Activated effector memory CD4-positive, alpha-beta T cell treated with Interleukin-2 at 50 U/mL for 16 hours (primary cell): ENCODE measurements around the gene VIT.

Source experiments
- DNase-seq: peaks from one replicate; pipeline ENCODE4 v3.0.0-alpha.2; 2020

The VIT gene, protein sequence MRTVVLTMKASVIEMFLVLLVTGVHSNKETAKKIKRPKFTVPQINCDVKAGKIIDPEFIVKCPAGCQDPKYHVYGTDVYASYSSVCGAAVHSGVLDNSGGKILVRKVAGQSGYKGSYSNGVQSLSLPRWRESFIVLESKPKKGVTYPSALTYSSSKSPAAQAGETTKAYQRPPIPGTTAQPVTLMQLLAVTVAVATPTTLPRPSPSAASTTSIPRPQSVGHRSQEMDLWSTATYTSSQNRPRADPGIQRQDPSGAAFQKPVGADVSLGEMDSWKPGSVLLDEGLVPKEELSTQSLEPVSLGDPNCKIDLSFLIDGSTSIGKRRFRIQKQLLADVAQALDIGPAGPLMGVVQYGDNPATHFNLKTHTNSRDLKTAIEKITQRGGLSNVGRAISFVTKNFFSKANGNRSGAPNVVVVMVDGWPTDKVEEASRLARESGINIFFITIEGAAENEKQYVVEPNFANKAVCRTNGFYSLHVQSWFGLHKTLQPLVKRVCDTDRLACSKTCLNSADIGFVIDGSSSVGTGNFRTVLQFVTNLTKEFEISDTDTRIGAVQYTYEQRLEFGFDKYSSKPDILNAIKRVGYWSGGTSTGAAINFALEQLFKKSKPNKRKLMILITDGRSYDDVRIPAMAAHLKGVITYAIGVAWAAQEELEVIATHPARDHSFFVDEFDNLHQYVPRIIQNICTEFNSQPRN

DNA sequence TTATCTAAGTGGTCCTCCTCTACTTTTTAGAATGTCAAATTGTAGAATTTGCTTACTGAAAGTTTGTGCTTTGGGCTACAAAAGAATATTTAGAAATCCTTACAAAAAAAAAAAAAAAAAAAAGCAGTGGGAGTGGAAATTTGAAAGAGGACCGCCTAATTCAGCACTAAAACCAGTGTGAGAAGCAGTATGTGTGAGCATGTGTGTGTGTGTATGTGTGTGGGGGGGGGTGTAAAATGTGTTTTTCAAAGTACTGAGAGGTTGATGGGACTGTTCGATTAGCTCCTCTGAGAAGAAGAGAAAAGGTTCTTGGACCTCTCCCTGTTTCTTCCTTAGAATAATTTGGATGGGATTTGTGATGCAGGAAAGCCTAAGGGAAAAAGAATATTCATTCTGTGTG is at the start of gene VIT:
TSS of gene VIT (plus strand) at position 175 of the 400 bp plus-strand sequence. CDS start 19,664 bp downstream, outside the sequence.
- DNase-seq = no peak

DNA sequence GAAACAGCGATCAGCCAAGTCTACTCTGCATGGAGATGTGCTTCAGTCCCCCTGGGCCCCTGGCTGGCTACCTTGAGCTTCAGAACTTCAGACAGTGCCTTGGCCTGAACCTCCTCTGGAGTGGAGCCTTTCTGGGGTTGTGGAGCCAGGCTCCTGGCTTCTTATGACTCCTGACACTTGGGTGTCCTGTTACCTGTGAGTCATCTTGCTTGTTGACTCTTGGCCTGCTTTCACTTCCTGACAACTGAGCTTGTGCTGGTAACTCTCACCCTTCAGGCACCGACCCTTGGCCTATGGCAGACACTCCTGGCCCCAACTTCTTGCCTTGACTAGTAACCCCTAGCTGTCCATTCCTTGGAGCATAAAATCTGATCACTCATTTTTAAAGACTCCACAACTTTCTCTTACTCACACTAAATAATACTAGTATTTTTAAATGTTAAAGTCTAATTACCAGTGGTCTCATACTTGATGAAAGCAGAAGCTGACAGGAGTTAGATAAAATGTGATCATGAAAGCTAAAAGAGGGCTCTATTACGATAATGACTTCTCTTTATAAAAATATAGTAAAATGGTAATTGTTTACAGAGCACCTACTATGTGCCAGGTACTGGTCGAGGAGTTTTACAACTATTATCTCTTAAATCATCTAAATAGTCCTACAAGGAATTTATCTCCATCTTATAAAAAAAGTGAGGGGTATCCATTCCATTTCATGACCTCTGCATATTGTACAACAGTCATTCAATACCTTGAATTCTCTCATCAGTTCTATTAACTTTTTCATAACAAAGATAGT is 46.3 kb upstream of the VIT start:
- DNase-seq = no peak

DNA sequence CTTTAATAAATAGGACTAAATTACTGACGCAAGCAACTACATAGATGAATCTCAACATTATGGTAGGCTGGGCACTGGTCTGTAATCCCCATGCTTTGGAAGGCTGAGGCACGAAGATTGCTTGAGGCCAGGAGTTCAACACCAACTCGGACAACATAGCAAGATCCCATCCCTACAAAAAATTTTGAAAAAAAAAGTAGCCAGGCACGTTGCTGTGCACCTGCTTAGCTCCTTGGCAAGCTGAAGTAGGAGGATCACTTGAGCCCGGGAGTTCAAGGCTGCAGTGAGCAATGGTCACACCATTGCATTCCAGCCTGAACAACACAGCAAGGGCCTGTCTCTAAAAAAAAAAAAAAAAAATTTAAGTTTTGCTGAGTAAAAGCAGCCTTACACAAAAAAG is 43.4 kb upstream of the VIT start:
- DNase-seq = no peak

DNA sequence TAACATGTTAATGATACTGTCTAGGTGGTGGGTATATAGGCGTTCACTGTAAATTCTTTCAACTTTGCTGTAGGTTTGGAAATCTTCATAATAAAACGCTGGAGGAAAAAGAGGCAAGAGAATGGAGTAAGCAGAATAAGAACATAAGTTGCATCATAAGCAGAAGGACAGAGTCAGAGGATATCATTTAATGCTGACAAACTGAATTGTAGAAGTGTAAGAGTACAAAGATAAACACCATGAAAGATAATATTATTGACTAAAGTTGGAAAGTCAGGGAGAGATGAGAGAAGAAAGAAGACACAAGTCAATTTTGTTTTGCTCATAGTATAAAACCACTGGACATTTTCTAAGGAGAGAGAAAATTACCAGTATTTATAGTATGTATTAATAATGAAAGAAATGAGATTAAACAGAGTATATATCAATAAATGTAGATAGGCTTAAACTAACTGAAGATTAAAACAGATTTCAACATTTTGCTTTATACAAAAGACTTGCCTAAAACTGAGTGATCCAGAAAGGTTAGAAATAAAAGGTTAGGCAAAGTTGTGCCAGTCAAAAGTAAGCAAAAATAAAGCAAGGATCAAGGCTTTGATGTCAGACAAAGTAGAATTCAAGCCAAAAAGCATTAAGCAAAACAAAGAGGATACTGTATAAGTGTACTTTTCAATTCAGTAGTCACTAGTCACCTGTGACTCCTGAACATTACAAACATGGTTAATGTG is 42.4 kb upstream of the VIT start:
- no peak for DNase-seq

DNA sequence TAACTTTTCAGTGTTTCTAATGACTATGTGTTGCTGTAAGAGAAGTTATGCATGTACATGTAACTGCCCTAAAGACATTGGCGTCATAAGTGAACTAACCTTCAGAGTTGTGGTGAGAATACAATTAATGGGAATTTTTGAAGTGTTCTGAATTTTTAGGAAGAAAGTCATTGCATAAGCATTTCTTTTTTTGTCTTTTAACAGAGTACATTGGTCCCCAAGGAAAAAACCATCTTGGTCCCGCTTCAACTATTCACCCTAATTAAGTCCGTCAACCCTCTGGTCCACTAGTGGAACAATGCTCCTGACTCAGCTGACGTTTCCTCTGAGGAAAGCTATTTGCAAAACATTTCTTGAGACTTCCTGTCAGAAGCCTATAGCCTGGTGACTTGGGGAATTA is 41.1 kb upstream of the VIT start:
- no peak for DNase-seq

DNA sequence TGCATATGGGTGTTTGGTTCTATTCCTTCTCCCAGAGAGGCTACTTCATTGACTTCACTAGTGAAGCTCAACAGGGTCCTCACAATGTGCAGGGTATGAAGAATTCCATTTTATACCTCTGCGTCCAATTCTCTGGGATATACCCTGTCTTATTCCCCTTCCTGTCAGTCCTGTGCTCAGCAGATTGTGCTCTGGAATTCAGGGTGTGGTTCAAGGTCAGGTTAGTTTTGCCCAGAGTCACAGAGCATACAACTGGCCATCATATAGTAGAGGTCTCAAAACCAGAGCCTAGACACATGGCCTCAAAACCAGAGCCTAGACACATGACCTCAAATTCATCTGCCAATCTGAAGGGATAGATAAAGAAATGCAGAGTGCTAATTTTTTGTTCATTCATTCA is 38.8 kb upstream of the VIT start:
- no peak for DNase-seq

DNA sequence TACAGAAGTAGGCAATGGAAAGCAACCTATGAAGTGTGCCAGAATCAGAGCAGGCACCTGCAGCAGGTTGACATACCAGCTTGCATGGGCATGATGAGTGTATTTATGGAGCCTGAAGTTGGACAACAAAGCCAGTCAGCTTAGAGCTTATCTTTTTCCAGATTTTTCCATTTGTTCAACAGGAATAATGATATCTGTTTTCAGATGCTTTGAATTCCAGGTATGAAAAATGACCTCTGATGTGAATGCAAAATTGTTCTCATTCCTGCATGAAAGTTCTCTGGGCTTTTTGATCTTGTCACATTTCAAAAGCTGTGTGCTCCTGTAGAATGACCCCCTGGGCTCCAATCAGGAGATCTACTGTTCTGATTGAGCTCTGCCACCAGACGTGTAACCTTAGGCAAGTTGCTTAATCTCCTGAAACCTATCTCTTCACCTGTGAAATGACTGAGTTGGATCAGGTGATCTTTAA is 38.2 kb upstream of the VIT start:
- DNase-seq = no peak

DNA sequence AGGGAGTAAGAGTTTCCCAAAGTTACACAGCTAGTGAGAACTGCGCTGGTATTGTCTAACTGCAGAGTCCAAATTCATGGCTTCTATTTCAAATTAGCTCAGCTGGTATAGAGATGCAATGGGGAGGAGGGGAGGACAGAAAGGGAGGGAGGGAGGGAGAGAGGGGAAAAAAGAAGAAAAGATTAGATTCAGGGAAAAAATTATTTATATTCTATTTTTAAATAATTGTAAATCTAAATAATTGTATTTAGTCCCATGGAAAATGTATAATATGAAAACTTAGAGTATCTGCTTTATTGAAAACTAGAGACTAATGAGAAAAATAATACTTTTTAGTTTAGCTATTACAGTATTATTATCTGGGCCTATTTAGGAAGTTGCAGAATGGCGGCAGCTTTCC is 37.3 kb upstream of the VIT start:
- DNase-seq = no peak

DNA sequence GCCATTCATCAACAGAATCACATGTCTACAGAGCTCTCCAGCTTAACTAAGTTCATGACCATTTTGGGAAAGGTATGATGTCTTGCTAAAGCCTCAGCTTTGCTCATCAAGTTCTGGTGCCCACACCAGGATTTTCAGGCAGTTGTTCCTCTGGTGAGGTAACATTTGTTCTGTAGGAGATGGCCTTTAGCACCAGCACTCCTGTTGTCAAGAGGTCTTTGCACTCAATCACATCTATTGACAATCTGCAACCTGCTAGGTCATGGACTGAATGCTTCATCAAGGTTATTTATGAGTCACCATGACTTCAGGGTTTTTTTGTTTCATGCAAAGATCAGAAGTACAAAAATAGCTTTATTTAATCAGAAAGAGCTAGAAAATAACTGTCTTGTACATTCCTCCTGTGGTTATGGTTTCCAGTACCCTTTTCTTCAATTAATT is 36.6 kb upstream of the VIT start:
- DNase-seq = no peak

DNA sequence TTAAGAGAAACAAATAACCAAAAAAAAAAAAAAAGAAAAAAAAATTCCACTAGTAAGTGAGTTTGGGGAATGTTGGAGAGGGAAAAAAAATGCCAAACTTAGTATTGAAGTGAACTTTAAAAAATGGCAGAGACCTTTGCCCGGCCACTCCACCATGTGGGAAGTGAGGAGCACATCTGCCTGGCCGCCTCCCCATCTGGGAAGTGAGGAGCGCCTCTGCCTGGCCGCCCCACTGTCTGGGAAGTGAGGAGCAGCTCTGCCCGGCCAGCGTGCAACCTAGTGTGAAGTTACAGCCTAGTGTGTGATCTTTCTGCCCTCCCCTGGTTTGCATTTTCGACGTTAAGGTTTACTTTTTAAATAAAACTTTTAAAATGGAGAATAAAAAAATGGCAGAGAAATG is 33.9 kb upstream of the VIT start:
- DNase-seq = no peak

DNA sequence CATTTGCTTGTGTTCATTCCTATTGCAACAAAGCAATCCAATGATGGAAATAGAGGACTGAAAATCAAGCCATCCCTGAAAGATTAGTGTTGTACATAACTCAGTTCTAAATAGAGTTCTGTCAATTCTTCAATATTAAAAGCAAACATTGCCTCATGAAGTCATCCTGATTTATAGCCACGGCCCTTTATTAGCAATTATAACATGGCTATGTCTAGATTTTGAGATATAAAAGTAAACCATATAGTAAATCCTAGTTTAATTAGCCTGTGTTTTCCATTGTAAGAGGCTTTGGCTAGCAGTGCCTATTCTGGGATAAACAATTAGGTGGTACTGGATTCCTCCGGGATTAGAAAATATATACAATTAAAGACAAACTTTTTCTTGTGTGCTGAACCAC is 33.2 kb upstream of the VIT start:
- DNase-seq = no peak

DNA sequence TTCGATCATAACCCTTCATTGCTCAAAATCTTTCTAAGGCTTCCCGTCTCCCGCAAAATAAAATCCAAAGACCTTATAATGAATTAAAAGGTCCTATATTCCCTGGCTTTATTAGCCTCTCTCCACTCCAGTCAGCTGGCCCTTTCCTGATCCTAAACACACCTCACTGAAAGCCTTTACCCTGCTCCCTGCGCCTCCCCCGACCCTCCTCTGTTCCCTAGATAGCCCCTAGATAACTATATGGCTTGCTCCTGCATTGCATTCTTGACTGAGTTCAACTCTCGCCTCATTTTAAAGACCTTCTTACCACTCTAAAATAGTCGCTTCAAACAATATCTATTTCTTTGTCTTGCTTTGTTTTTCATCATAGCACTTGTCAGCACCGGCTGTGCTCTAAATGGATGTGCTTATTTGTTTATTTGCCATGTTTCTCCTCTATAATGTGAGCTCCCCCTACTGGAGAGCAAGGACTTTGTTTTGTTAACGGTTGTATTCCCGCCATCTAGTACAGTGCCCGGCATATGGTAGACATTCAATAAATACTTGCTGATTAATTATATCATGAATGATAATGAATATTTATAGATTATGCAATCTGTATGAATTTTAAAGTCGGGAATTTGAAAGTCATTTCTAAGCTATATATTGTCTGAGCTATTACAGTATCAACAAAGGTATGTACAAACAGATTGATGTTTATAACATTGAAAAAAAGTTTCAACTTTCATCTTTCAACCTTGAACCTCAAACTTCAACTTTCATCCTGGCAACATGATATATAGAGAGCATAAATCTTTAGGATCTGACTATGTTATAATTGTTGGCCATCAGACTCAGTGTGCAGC is 32.4 kb upstream of the VIT start:
- DNase-seq = no peak

DNA sequence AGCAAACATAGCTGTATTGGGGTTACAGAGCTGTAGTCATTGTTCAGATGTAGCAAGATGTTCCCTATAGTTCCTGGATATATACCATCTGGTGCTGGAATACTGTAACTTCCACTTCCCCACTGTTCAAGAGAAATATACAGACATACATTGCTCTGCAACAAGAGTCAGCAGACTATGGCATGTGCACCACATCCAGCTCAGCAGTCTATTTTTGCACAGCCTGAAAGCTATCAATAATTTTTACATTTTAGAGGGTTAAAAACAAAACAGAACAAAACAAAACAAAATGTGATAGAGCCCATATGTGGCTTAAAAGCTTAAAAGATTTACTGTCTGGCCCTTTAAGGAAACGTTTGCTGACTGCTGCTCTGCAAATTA is 31.8 kb upstream of the VIT start:
- no peak for DNase-seq

DNA sequence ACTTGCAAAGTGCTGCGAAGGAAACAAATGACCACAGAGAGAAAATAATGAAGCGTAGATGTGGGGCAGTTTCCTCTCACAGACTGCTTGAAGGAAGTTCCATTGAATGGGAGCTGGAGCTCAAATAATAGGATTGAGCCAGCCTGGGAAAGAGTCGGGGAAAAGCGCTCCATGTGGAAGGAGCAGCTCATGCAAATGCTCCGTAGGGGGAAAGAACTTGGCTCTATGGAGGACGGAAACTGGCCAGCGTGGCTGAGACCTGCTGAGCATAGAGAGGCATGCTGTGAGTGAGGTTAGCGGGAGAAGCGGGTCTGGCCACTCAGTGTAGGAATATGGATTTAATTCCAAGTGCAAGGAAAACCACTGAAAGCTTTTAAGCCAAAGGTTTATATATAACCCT is 28.6 kb upstream of the VIT start:
- no peak for DNase-seq

DNA sequence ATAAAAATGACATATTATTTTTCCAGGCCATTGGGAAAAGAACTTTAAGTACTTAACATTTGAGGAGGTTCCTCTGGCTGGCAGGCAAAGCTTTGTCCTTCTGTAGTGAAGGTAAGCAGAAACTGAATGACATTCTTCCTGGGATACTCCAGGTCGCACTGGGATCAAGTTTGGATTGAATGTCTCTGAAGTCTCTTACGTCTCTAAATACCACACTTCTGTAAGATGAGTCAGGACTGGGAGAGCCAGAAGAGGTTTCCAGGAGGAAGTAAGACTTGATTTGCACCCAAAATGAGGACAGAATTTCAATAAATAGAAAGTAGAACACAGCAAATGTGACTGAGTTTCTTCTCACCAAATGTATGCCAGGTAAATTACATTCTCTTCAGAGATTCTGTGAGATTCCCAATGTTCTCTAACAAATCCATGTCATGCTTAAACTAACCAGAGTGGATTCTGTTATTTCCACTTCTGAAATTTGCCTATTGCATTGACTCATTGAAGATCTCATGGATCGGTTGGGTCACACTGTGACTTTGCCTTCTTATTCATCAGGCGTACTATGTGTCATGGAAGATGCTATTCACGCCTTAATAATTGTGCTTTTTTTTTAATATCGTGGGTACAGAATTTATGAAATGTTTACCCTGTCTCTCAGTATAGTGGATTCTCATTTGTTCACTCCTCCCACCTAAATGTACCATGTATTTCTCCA is 25.5 kb upstream of the VIT start:
- no peak for DNase-seq

DNA sequence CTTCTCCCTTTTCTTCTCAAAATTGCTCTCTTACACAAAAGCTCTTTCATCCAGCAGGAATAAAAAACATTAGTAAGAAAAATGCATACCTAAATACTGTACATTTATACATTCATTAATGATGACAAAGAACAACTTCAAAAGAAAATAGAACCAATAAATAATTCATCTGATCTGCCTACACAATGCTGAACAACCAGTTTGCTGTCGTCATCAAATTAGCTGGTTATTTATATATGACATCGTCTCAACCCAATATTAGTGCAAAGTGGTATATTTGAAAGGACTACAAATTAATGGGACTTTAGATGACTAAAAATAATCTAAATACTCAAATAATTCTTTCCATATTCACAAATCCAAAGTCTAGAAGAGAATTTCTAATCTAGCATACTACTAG is 24.8 kb upstream of the VIT start:
- DNase-seq = no peak

DNA sequence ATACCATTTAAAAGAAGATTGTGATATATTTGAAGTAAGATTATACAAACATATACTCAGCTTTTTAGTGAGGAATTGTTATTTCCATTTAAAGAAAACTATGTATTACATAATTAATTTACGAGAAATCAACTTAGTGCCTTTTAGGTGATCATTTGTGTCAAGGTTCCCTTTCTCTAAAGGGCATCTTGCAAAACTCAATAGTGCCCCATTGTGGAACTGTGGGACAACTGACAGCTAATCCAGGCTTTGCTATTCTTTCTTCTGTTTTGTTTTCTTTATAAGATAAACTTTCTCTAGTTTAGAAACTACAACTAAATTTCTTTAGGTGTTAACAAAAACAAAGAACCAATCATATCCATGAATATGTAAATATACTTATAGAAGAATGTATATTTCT is 24.3 kb upstream of the VIT start:
- DNase-seq = no peak

DNA sequence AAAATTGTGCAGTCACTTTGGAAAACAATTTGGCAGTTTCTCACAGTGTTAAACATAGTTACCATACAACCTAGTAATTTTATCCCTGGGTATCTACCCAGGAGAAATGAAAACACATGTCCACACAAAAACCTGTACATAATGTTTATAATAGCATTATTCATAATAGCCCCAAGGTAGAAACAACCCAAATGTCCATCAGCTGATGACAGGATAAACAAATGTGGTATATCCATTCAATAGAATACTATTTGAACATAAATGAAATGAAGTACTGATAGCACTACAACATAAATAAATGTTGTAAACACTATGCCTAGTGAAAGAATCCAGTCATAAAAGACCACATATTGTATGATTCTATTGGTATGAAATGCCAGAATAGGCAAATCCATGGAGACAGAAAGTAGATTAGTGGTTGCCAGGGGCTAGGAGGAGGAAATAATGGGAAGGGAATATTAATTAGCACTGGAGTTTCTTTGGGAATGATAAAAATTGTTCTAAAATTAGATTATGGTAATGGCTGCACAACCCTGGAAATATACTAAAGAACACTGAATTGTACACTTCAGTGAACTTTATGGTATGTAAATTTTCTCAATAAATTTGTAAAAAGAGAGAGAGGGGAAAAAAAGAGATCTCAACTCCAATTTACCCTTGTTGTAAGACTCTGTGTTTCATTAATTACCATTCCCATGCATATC is 20.8 kb upstream of the VIT start:
- DNase-seq = no peak

DNA sequence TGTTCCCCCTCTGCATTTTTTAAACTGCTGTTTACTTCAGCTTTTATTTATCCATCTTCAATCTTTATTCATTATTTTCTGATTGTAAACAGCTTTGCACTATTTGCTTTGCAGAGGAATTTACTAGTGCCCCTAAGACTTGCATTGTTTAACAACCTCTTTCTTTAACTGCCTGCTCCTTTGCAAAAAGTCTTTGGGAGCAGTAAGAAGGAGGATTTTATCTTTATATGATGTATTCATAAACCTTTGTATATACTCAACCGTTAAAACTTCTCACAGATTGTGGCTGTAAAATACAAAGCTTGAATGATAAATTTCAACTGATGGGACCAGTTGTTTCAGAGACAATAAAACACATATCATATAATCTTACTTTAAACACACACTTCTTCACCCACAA is 20.1 kb upstream of the VIT start:
- no peak for DNase-seq

DNA sequence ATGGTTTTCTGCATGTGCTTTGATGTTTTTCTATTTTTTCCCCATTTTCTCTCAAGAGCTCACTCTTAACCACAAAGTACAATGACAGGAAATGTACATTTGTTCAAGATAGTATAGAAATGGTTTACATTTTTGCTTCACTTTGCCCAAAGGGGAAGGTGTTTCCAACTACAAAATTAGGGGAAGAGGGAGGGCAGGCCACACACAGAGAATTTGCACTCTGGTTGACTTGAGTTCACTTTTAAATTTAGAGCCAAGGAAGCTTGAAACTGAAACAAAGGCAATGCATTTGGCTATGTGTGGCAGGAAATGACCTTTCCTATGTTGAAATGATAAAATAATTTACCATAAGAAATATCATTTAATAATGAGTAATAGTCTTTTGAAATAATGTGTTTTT is 19.1 kb upstream of the VIT start:
- no peak for DNase-seq
